ENCODE results near the gene DOLK. TPM values are rescaled to one million over a fixed set of nuclear protein-coding genes. Genes with fewer than 3 reads are reported as not detected.

Gene DOLK
- total RNA-seq, 1 experiment from 2014 or later = 20.1 TPM

DNA sequence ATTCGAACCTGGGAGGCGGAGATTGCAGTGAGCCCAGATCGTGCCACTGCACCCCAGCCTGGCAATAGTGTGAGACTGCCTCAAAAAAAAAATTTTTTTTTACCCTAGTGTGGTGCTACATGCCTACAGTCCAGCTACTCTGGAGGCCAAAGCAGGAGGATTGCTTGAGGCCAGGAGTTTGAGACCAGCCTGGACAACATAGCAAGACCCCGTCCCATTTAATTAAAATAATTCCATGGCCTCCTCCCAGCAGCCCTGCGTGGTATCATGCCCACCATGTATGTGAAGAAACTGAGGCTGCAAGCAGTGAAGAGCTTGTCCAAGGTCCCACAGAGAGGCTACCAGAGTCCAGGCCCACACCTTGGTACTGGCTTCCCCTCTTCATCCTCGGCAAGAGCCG lies 46.0 kb downstream of the DOLK start:
- Mint-ChIP-seq H3K27ac (no peak overlapping the region), H3K4me1 (peaks cover 2 to 9% of the 10 kb centered on the region in 2 experiments; a peak in 3 of 4 replicates), H3K36me3 (ENCODE audit: insufficient read depth in 1 of 3, low read depth in 3 of 3) (peaks cover 10 to 20% (median 13%) of the 10 kb centered on the region in 3 experiments), H3K9me3 (no peaks in the 10 kb centered on the region), H3K4me3 (no peak overlapping the region), H3K27me3 (ENCODE audit: low read depth) (no peaks in the 10 kb centered on the region)
- Histone ChIP-seq H3K4me1 (ENCODE audit: insufficient read depth, low read length) (no peaks in the 10 kb centered on the region), H4K5ac (ENCODE audit: insufficient read length, low read depth, low read length) (no peak overlapping the region), H2BK15ac (ENCODE audit: low read depth, low read length) (no peak overlapping the region), H3K14ac (ENCODE audit: insufficient read depth, low read length) (no peak overlapping the region), H3K4ac (ENCODE audit: low read depth, low read length) (no peak overlapping the region), H3K9ac (ENCODE audit: extremely low read depth, insufficient read length, low read length) (no peak overlapping the region), H3K23me2 (ENCODE audit: insufficient read length, low read depth, low read length, poor library complexity, severe bottlenecking) (no peaks in the 10 kb centered on the region), H4K91ac (ENCODE audit: insufficient read length, low read depth, low read length) (no peak overlapping the region), H2BK120ac (ENCODE audit: low read depth, low read length, poor library complexity, severe bottlenecking) (no peak overlapping the region), H3K4me2 (ENCODE audit: insufficient read depth, insufficient read length, low read length) (no peak overlapping the region), H4K20me1 (ENCODE audit: control insufficient read depth, insufficient read depth, insufficient read length) (no peaks in the 10 kb centered on the region), H3K27me3 (ENCODE audit: insufficient read depth, low read length) (no peaks in the 10 kb centered on the region), H3K56ac (ENCODE audit: insufficient read length, low read depth, low read length) (no peak overlapping the region), H3K18ac (ENCODE audit: insufficient read length, low read depth, low read length) (no peak overlapping the region), H3K9me3 (ENCODE audit: control insufficient read depth, low read depth, low read length) (no peaks in the 10 kb centered on the region), H3K79me2 (ENCODE audit: insufficient read depth, low read length) (peaks cover 3% of the 10 kb centered on the region; the same call in 1 of the 2 replicates), H2AK5ac (ENCODE audit: insufficient read length, low read length) (no peak overlapping the region), H3K79me1 (ENCODE audit: insufficient read depth, low read depth, low read length, poor library complexity, severe bottlenecking) (no peaks in the 10 kb centered on the region), H3K27ac (ENCODE audit: insufficient read length, low read depth, low read length) (no peak overlapping the region), H2BK20ac (ENCODE audit: low read depth, low read length, poor library complexity, severe bottlenecking) (no peak overlapping the region), H2BK12ac (ENCODE audit: insufficient read length, low read depth, low read length) (no peak overlapping the region), H3K23ac (ENCODE audit: insufficient read length, low read depth, low read length) (no peak overlapping the region), H4K8ac (replicated peaks; ENCODE audit: insufficient read length, low read depth, low read length) (no peak overlapping the region), H3T11ph (ENCODE audit: low read length) (no peak overlapping the region), H2AFZ (ENCODE audit: low read length) (no peak overlapping the region), H2BK5ac (ENCODE audit: insufficient read length, low read length) (no peak overlapping the region)
- WGBS (ENCODE audit: extremely low coverage, insufficient read length, low lambda C conversion rate) = no CpG with 5 or more reads among the region's 7 CpGs
- TF ChIP-seq, protein P1, sequence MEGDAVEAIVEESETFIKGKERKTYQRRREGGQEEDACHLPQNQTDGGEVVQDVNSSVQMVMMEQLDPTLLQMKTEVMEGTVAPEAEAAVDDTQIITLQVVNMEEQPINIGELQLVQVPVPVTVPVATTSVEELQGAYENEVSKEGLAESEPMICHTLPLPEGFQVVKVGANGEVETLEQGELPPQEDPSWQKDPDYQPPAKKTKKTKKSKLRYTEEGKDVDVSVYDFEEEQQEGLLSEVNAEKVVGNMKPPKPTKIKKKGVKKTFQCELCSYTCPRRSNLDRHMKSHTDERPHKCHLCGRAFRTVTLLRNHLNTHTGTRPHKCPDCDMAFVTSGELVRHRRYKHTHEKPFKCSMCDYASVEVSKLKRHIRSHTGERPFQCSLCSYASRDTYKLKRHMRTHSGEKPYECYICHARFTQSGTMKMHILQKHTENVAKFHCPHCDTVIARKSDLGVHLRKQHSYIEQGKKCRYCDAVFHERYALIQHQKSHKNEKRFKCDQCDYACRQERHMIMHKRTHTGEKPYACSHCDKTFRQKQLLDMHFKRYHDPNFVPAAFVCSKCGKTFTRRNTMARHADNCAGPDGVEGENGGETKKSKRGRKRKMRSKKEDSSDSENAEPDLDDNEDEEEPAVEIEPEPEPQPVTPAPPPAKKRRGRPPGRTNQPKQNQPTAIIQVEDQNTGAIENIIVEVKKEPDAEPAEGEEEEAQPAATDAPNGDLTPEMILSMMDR (conservative IDR thresholded peaks at IDR 0.05) = no peak
- no peak for DNase-seq
